ENCODE results near the gene OR7D4. TPM values are rescaled to one million over a fixed set of nuclear protein-coding genes. Genes with fewer than 3 reads are reported as not detected.

OR7D4 gene
- total RNA-seq: not detected in 2 replicates

DNA sequence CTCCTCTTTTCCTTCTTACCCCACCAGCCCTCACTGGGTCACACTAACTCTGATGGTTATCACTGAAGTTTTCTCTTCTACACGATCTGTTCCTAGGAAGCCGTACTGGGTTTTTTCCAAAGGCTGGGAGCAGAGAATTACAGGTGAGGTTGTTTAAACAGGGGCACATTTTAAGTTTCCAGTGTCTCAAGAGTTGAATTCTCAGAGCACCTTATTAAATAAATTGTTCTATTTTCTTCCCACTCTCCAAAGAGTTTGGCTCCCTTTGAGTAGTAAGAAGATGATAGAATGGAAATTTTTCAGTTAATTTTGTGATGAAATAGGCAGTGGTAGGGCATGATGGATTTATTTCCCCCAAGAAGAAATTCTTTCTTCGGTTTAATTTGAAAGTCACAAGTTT lies at the start of gene OR7D4:
Gene OR7D4 (minus strand): TSS at position 101 of the 400 bp plus-strand sequence. CDS start 4,752 bp downstream, outside the sequence.

DNA sequence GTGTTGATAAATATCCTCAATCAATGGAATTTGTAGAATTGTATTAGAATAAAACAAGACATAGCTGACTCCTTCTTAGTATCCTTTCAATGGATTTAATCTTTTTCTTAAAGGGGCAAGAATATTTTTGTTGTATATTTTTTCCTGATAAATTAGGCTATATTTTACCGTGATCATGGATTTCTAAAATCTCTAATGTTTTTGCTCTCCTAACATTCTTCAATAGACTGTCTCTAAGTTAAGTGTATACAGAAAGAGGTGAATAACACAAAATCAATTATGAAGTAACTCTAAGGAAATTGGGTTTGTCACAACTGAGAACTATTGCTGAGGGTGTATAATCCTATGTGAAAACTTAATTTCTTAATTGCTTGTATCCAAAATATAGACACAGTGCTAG lies 31.2 kb upstream of the OR7D4 start, which contains the start of gene OR7E24:
Gene OR7E24 (plus strand): TSS at position 301 of the 400 bp plus-strand sequence. CDS start 114 bp downstream, outside the sequence.

DNA sequence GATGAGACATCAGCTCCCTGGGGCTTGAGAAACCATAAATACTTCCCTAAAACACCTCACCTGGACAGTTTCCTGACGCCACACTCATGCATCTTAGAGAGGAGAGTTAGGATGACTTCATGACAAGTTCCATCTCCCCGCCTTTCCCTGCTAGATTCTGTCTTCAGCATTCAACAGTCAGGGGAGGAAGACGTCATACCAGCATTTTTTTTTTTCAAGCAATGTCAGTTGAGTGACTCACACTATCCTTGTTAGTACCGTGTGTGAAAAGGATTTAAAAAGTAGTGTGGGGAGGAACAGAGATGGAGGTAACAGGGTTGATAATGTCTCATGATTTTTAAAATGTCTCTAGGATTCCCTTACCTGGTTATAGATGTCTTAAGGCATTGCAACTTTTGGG lies 40.5 kb downstream of the OR7D4 start, which contains the start of gene OR7D2:
Gene OR7D2 (plus strand): TSS at position 79 of the 400 bp plus-strand sequence. CDS start 6,803 bp downstream, outside the sequence.

Other genes with a start within 250 kb of the OR7D4 start
- under 0.01 and 0.12 TPM in 2 replicates for gene MUC16, start 209.2 kb downstream of the OR7D4 start, total RNA-seq
- gene OR1M1, start 132.5 kb downstream of the OR7D4 start, total RNA-seq: not detected in 2 replicates
- not detected in 2 replicates for gene OR7G2, start 112.1 kb downstream of the OR7D4 start, total RNA-seq
- gene OR7G1, start 103.8 kb downstream of the OR7D4 start, total RNA-seq: not detected in 2 replicates
- not detected in 2 replicates for gene OR7G3, start 92.6 kb downstream of the OR7D4 start, total RNA-seq
- 14.6 and 15.2 TPM in 2 replicates for gene ZNF317, start 79.2 kb downstream of the OR7D4 start, total RNA-seq
- gene OR7D2, start 40.6 kb downstream of the OR7D4 start, total RNA-seq: not detected in 2 replicates
- gene OR7E24, start 31.3 kb upstream of the OR7D4 start, total RNA-seq: not detected in 2 replicates
- 4.3 and 5.6 TPM in 2 replicates for gene ZNF699, start 90.2 kb upstream of the OR7D4 start, total RNA-seq
- gene ZNF559, start 104.6 kb upstream of the OR7D4 start, total RNA-seq: 7.4 and 14.2 TPM in 2 replicates
- gene ZNF177, start 143.4 kb upstream of the OR7D4 start, total RNA-seq: 0.09 and 1.2 TPM in 2 replicates
- gene ZNF266, start 216.0 kb upstream of the OR7D4 start, total RNA-seq: 7.3 and 7.7 TPM in 2 replicates